Non-pigmented ciliary epithelial cell (primary cell): Measurements from ENCODE around the gene CARS2.
"Not testable (repeated sequence)": the region's sequence is repeated elsewhere in the genome, so short reads cannot be mapped to it uniquely, and the experiment has no call there.

Experiments
- DNase-seq: peaks from one replicate; pipeline ENCODE4 v3.0.0-alpha.2; 2010; ENCODE audit warnings: low read depth

Gene CARS2

DNA sequence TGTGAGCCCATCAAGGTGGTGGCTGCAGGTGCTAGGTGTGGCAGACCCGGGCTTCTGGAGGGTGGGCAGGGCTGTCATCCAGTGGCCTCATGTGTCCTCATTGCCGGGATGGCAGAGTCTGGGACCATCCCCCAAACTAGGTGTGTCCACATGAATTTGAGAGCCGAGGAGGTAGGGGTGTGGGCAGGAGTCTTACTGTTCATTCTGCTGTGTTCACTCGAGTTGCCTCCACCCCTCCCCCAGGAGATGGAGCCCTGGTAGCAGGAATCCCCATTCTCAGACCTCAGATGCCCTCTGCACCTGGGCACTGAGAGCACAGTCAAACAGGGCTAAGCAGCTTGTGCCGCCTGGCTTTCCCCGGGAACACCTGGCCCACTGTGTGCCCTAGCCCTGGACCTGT lies 68.2 kb downstream of the CARS2 start:
- no peak for DNase-seq

DNA sequence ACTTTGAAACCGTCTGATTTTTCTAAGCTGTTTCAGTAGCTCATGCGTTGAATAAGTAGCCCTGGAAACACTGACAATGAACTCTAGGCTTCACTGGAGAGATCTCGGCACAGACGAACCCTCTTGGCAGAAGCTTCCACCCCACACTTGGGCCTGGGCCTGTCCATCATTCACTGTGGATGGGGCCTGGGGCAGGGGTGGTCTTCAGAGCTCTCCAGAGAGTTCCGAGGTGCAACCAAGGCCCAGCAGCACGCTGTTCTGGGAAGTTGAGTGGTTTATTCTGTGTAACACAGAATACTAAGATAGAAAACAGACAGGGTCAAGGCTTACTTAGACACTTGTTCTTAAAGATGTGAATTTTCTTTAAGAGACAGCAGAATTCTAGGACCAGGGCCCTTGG lies 68.6 kb downstream of the CARS2 start:
- DNase-seq, result no peak

DNA sequence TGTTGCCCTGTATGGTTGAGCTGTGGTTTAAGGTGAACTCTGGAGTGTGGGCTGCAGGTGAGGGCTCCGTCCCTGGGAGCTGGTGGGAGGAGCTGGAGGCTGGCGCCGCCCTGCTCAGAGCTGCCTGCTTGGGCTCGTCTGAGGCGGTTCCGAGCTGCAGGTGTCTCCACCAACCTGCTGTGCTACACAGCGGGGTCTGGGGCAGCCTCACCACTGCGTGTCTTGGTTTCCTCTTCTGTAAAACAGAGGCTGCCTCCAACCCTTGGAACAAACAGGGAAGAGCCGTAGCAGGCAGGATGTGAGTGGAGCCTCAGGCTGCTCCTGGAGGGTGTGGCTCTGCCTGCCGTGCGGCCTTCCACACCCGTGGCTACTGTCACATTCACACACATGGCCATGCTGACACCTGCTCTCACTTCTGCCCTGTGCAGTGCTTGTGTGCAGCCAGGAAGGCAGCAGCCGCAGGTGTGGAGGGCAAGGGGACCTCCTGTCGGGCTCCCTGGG lies 69.2 kb downstream of the CARS2 start:
- no peak for DNase-seq

DNA sequence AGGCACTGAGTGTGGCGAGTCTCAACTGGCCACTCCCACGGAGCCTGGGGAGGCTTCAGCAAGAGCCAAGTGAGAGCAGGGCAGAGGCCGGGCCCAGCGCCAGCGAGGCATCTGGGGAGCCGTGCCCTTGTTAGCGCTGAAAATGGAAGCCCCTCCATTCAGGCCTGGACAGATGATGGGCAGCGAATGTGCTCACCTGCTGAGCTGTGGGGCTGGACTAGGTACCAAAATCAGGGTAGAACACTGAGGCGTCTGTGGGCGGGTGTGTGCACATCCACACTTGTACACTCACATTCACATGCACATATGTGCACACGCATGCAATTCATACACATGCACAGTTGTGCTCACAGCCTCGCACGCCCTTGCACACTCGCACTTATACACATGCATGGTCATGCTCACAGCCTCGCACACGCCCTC lies 69.9 kb downstream of the CARS2 start:
- DNase-seq, result no peak

DNA sequence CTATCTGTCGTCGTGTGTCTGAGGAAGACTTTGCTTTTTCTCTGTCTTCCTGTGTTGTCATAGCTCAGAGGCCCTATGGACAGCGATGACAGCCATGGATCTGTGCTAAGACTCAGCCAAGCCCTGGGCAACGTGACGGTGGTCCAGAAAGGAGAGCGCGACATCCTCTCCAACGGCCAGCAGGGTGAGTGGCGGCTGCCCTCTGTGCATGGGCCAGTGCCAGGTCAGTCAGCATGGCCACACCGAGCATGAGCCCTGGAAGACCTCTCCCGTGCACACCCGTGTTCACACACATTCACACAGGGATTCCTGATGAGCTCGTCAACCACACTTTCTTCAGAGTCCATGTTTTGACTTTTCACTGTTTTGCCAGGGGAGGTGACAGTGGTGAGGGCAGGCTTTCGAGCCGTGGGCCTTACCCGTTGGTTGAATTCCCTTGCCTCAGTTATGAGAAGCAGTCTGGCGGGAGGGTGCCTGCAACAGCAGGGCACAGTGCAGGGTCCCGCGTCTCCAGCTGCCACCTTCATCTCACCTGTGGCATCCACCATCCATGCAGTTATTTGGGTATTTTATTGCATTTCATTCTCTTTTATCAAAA lies 70.4 kb downstream of the CARS2 start:
- DNase-seq, result no peak

DNA sequence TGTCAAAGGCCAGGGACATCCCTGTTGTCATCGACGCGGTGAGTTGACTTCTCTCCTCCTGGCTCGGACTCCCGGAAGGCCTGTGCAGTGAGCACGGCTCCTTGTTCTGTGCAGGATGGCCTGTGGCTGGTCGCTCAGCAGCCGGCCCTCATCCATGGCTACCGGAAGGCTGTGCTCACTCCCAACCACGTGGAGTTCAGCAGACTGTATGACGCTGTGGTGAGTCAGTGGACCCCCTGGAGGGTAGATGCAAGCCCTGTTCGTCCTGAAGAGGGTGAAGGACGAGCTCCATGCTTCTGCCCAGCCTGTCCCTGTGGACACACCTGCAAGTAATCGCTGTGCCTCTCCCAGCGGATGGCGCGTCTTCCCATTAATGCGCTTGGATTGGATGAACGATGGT lies 71.4 kb downstream of the CARS2 start:
- DNase-seq, result peak; percentile 65

DNA sequence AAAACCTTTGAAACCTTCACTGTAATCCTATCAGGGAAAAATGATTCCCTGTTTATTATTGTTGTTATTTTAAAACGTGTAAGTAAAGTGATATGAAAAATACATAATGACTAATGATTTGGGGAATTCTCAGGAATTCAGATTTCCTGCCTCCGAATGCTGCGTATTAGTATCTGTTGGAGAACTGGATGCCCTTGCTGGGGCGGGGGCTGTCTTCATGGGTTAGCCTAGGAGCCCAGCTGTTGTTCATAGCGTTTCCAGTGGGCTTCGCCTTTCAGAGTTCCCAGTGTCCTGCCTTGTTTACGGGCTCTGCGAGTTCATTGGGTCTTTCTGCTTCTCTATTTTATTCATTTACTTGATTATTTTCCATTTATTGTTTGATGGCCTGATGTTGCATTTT lies 72.1 kb downstream of the CARS2 start:
- DNase-seq, result no peak

DNA sequence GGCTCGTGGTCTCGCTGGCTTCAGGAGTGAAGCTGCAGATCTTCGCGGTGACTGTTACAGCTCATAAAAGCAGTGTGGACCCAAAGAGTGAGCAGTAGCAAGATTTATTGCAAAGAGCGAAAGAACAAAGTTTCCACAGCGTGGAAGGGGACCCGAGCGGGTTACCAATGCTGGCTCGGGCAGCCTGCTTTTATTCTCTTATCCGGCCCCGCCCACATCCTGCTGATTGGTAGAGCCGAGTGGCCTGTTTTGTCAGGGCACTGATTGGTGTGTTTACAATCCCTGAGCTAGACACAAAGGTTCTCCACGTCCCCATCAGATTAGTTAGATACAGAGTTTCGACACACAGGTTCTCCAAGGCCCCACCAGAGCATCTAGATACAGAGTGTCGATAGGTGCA lies 73.7 kb downstream of the CARS2 start:
- not testable (repeated sequence) for DNase-seq

DNA sequence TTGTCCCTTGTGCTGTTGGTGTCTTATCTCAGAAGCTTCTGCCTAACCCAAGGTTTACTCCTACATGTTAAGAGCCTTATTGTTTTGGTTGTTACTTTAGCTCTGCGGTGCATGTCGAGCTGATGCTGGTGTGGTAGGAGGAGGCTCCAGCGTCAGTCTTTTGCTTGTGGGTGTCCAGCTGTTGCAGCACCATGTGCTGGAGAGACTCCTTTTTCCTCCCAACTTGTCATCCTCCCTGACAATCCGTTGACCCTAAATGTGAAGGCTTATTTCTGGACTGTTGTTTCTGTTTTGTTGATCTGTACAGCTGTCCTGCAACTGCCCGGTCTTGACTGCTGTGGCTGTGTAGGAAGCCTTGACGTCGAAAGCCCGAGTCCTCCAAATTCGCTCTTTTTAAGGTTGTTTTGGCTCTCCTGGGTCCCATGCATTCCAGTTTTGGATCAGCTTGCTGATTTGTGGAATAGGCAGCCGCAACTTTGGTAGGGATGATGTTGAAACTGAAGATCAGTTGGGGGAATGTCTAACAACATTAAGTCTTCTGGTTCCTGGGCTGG lies 75.3 kb downstream of the CARS2 start:
- DNase-seq, result no peak

DNA sequence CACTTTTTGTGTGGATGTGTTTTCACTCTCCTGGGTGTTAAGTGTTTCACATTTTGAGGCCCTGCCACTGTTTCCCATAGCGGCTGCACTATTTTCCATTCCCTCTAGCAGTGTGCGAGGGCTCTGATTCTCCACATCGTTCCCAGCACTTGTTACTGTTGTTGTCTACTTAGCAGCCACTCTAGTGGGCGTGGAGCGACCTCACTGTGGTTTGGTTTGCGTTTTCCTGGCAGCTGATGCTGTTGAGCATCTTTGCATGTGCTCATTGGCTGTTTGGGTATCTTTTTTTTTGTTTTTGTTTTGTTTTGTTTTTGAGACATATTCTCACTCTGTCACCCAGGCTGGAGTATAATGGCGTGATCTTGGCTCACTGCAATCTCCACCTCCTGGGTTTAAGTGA lies 76.2 kb downstream of the CARS2 start:
- no peak for DNase-seq

DNA sequence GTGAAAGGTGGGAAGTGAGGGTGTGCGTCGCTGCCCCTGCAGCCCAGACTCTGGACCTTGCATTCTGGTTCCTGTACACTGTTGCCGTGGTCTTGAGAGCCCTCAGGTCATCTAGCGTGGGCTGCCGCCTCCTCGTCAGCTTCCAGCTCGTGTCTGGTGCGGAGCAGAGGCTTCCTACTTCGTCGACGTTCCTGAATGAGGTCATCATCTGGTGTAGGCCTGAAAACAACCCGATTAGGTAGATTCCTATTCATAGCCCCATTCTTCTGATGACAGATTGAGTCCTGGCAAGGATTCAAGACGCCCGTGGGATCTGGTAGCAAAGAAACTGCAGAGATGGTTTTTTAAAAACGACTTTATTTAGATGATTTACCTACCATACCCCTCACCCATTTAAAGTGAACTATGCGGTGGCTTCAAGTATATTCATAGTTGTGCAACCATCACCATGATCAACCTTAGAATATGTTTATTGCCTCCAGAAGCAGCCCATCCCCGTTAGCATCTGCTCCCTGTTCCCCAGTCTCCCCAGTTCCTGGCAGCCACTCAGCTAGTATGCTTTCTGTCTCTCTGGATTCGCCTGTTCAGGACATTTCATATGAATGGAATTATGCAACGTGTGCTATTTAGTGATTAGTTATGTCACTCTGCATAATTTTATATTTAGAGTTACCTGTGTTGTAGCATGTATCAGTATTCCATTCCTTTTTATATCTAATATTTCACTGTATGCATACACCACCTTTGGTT lies 76.8 kb downstream of the CARS2 start:
- DNase-seq, result no peak

DNA sequence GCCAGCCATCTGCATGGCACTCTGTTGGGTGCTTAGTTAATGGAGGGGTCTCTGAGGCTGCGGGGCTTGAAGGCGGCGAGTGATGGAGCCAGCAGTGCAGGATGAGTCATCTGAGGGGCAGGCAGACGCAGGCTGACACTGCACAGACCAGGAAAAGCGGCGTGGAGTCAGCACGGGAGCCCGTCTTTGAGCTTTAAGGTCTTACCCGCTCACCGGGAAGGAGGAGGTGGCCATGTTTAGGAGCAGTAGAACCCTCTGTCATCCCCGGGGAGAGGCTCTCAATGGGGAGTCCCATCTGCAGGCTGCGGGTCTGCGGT lies 77.5 kb downstream of the CARS2 start:
- no peak for DNase-seq

DNA sequence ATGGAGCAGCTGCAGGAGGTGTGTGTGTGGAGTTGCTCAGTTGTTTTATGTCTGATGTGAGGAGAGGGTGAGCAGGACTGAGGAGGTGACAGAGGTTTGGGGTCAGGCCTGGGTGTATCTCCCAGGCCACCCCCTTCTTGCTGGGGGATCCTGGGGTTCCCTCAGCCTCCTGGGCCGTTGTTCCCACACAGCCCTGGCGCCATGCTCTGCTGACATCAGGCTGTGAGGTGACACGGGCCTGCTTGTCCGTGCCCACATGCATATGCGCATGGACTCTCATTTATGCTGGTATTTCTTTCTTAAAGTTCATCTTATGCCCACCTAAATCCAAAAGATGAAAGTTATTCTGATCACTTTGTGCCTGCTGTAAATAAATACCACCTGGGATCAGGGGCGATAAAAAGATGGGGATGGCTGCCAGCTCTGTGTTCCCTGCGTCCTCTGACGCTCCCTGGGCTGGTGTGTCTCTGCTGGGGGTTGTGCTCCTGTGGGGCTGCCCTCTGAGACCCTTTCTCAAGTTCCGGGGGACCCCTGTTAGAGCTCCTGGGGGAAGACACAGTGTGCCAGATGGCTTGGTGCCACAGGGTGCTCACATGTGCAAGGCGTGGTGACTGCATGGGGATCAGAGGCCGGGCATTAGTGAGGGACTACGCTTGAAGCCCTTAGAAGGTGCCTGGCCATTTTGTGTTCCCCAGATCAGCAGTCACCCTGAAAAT lies 78.0 kb downstream of the CARS2 start:
- no peak for DNase-seq

DNA sequence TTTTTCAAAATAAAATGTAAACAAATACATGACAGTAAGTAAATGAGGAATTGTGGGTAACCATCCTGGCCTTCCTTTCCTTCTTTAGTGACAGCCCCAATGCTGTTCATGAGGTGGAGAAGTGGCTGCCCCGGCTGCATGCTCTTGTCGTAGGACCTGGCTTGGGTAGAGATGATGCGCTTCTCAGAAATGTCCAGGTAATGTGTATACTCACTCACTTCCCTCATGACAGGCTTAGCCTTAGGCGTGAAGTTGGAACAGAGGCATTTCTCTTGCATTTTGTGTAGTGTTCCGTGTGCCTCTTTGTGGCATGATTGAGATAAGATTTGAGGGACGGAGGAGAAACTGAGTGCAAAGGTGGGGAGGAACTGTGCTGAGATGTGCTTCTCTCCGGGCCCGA lies 78.6 kb downstream of the CARS2 start:
- no peak for DNase-seq

DNA sequence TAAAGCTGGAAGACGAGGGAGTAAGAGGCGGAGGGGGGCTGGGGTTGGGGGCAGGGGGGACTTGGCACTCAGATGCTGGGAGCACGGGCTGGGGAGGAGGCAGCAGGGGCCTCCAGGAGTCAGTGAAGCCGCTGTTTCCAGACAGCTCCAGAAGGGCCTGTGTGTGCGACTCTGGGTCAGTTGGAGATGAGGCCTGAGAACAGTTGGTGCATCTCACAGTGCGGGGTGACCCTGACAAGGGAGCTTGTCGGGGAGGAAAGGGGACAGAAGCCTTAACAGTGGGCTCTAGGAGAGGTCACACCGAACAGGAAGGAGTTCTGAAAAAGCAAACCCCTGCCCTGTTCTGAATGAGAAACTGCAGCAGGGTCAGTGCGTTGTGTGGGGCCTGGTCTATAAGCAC lies 79.4 kb downstream of the CARS2 start:
- no peak for DNase-seq

DNA sequence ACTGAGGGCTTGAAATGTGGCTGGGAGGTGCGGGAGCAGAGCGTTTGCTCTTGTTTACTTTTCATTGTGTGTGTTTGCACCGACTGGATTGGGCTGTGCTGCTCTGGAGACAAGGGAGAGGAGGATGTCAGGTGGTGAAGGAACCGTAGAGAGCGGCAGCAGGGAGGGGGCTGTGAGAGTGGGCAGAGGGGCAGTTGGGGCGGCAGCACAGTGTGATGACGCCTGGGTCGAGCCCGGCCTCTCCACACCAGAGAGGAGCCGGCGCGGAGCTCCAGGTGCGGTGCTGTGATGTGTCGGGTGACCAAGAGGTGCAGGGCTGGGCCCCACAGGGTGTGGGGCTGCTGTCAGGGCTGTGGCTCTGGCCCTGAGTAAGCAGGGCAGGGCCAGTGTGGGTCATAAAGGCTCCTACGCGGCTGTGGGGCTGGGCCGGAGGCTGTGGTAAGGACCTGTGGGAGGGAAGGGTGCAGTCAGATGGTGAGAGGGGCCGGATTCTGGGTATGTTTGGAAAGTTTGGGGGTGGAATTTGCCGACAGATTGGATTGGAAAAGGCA lies 80.1 kb downstream of the CARS2 start:
- no peak for DNase-seq

DNA sequence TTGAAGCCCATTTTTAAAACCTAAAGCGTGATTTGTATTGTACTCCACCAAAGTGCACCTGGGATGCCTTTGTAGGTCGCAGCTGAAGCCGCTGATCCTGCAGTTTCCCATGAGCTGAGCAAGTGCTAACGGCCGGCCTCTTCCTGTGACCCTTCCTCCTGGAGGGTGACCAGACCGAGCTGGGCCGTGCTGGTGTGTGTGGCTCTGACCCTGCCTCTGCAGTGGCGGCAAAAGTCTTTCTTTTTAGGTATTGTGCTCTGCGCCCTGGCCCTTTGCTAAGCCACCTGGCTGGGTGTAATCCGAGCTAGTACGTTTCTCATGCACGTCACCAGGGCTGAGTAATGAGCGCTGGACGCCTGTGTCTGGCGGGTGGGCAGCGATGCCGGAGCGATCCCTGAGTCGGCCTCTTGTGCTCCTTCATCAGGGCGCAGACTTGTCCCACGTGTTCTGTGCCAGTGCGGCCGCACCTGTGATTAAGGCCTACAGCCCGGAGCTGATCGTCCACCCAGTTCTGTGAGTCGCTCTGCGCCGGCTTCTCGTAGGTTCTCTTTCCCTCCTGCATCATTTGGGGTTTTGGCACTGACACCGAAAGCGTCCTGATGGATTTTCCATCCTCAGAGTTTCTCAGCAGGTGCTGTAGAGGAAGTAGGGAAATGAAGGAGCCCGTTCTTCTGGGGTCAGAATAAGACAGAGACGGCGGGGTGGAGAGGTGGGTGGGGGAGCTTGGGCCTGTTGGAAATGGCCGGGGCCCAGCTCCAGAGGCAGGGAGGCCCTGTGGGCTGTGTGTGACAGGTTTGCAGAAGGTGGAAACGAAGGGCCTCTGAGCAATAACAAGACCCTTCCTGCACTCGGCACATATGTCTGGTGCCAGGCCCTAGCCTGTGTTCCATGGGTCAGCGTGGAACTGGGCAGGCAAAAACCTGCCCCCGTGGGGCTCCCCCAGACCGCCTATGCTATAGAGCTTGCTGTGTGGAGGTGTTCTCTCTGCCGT lies 80.9 kb downstream of the CARS2 start:
- no peak for DNase-seq

DNA sequence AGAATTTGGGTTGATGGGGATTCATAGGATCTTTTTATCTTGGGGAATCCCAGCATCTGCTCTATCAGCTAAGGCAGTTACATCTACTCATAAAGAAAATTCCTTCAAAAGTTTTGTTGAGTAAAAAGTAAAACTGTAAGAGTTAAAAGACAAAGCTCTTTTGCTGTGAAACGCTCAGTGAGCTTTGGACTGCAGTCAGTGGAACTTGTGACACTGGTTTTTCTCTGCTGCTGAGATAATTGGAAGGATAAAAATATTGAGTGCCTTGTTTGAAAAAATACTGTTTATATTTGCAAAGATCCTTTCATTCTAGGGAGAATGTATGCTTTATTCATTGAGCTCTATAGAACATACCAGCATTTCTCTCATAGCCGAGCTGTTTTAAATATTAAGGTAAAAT lies 85.3 kb downstream of the CARS2 start:
- no peak for DNase-seq

DNA sequence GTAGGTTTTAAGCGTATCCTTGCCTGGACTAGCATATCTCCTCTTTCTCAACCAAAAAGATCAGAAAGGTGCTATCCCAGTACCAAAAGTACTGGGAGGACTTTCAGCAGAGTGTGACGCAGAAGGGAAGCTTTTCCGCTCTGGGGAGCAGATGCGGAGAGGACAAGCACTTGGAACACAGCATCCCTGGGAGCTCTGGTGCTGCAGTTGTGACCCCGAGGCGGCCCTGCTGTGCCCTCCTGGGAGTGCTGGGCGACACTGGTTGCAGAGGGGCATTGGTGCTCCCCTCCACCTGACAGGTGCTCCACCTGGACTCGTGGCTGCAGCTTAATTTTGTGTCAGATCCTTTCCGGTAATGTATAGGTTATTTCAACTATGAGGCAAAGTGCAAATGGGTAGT lies 87.1 kb downstream of the CARS2 start:
- no peak for DNase-seq

DNA sequence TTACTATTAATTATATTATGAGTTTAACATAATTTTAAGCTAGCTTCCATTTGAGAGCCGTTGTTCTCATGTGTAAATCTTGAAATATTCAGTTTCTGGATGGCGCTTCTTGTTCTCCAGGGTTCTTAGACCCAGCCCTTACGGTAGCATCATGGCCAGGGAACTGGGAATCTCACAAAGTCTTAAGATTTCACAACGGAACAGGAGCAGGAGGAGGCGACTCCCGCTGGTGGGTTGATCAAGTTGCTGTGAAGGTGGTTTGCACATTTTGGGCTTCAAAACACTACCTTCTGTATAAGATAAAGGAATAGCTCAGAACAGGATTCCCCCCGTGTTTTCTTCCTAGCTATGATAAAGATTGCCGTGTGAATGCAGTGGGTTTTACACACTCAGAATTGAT lies 87.7 kb downstream of the CARS2 start:
- DNase-seq, result no peak

DNA sequence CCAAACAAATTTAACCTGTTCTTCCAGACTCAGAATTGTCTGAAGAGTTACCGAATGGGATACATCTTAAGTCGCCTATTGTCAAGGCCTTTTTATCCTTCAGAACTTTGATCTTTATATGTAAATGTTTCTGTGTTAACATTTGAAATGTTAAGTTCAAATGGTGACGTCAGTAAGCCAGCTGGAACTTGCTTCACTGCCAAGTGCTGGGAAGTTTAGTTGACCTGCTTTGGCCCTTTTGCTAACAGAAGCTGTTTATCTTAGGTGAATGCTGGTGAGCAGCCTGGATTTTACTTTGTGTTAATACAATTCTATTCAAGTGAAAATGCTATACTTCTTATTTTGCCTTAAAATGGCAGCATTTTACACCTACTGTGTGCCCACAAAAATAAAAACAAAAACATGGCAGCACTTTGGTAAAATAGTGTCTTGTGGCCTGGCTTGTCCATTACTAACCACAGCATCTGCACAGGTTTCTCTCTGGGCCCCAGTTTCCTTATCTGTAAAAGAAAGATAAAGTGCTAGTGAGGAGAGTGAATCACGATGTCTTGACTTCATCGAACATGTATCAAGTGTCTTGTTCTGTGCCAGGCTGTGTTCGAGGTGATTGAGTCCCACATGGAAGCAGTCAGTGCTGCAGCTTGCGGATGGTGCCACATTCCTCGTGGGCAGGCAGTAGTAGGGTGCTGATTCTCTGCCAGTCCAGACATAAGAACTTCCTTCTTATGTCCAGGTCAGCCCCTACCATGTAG lies 88.4 kb downstream of the CARS2 start:
- peak; percentile 47 for DNase-seq
